GM03348 (cell line): ENCODE results near the gene ZNF584.

Experiments
- DNase-seq: peaks from one replicate; pipeline ENCODE4 v3.0.0; 2012; ENCODE audit warnings: low spot score

The ZNF584 gene

DNA sequence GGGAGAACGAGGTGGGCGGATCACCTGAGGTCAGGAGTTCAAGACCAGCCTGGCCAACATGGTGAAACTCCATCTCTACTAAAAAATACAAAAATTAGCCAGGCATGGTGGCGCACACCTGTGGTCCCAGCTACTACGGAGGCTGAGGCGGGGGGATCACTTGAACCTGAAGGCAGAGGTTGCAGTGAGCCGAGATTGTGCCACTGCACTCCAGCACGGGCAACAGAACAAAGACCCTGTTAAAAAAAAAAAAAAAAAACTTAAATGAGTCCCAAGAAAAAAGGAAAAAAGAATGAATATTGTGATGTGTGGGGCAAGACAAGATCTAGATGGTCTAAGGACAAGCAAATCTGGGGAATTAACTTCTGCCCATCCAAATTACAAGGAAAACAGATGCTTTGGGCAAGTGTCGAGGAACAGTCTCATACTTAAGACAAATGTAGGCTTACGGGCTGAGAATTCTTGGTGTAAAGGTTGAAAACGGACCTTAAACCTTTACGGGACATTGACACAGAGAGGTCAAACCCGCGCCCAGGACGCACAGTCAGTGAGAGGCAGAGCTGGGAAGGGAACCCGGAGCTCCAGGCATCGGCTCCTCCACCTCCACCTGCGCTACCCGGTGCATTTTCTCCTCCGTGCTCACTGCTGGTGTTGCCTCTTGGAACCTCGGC is 57.8 kb downstream of the ZNF584 start:
- DNase-seq, result no peak

DNA sequence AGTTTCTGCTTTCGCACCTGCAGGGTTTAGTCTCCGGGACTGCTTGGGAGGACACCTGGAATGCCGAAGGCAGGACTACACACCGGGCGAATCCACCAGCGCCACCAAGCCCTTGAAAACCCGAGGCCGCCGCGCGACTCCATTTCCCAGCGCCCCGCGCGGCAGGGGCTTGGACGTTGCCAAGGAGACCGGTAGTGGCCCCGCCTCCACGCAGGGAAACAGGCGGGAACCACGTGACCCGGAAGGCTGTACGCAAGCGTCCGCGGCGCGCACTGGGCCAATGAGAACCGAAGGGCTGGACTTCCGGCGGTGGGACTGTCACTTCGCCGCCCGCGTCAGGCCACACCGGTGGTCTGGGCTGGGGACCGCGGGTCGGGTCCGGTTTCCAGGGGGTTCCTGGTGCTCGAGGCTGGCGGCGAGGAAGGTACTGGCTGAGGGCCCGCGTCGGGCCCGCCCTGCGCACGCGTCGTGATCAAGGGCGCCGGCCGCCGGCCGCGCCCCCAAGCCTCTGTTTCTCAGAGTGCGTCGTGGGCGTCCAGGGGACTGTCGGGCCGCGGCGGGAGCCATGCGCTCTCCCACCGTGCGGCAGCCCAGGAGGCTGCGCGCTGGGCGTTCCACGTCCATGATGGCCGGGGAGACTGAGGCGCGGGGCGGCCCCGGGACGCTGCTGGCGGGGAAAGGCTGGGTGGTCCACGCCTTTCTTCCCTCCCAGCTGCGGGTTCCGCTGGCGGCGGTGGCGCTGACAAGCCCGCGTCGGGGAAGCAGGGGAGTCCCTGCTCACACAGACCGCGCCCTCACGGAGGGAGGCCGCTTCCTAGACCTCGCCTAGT is 58.5 kb downstream of the ZNF584 start, which contains the start of gene ZNF324:
ZNF324 (plus strand) TSS at position 321 of the 830 bp plus-strand sequence. CDS start 2,106 bp downstream, outside the sequence.
- DNase-seq, result peak; percentile 98
